Left lobe of liver (tissue), 2 donors: Measurements from ENCODE around the gene NR4A1. TPM values are rescaled to one million over a fixed set of nuclear protein-coding genes. Genes with fewer than 3 reads are reported as not detected.

Experiments used
- ATAC-seq: fragments of 200-7000 bp; cut with Tn5 transposase; one replicate; pipeline ENCODE4 v1.9.1; 2020; ENCODE audit warnings: mild to moderate bottlenecking, moderate library complexity
- DNase-seq: peaks from one replicate; pipeline ENCODE4 v3.0.0-alpha.2; 2020; ENCODE audit warnings: low spot score
- total RNA-seq: library from RNA; stranded (reverse); gene quantifications from one replicate; pipeline ENCODE4 v1.2.1, GENCODE V29; 2021
- donor health status: DM: no; HTN: no; CAD: no; lungs with moderate emphysema.
- donor health status: DM: no; HTN: yes; CAD: no.

Gene NR4A1
- 5.4 TPM for total RNA-seq

DNA sequence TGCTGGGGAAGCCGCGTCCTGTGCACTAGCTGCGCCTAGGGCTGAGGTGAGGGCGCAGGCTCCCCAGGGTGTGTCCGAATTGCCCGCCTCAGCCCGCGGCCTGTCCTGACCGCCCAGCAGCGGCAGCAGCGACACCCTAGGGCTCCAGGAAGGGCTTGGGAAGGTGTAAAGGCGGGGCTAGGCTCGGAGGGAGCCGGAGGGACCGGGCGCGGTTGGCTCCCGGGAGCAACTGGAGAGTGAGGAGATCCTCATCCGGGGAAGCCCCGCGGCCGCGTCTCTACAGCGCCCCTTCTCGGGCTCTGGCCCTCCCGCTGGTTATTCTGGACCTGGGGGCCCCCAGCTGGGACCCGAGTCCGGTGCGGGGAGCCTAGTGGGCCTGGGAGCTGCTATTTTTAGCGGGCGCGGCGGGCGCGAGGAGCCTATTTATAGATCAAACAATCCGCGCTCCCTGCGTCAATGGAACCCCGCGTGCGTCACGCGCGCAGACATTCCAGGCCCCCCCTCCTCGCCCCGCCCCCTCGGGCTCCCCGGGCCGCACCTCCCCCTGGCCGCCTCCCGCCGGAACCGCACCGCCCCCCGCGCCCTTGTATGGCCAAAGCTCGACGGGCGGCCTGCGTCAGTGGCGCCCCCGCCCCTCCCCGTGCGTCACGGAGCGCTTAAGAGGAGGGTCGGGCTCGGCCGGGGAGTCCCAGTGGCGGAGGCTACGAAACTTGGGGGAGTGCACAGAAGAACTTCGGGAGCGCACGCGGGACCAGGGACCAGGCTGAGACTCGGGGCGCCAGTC, at the start of gene NR4A1:
TSS of gene NR4A1 (plus strand) at position 685 of the 784 bp plus-strand sequence. CDS start 2,887 bp downstream, outside the sequence.
- DNase-seq, result peak; percentile 92
- peak; percentile 81 for ATAC-seq

GRCh38 chr12:52003016-52003550, 48.2 kb upstream of the NR4A1 start:
- ATAC-seq (no peak), DNase-seq (no peak)

DNA sequence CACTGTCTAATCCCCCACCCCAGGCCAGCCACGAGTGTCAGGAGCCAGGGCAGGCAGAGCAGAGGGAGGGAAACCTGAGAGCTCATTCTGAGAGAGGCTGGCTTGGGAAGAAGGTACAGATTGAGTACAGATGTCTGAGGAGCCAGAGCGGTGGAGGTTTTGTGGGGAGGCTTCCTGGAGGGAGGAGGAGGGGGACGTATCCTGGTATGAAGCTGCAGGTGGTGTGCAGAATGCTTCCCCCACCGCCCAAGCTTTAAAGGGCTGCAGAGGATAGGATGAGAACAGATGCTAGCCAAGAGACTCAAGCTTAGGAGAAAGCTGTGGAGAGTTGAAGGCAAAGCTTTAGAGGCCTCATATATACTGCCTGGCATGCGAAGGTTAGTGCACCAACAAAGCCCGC, 47.7 kb upstream of the NR4A1 start:
- DNase-seq (no peak), ATAC-seq (no peak)

DNA sequence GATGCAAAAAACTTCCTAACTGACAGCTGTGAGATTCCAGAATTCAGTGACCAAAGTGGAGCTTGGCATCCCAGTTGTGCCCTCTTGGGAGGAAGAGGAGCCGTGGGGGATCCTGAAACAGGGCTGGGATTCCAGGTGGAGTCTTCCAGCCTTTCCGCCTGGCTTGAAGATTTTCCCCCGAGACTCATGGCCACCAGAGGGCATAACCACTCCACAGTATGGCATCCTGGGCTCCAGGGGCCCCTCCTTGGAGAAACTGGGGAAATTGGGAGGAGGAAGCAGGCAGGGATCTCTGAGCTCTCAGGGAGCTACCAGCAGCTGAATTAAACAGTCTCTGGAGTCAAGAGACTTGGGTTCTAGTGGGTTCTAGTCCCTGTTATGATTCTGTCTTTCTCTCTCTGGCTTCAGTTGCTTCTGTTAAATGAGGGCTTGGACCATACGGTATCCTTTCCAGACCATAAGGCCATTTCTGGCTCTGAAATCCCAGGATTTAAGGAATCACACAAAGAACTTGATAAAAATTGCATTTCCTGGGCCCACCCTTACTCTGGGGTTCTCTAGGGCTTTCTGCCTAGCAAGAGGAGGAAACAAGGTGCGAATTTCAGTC, 47.1 kb upstream of the NR4A1 start:
- ATAC-seq (peak; percentile 57), DNase-seq (no peak)

DNA sequence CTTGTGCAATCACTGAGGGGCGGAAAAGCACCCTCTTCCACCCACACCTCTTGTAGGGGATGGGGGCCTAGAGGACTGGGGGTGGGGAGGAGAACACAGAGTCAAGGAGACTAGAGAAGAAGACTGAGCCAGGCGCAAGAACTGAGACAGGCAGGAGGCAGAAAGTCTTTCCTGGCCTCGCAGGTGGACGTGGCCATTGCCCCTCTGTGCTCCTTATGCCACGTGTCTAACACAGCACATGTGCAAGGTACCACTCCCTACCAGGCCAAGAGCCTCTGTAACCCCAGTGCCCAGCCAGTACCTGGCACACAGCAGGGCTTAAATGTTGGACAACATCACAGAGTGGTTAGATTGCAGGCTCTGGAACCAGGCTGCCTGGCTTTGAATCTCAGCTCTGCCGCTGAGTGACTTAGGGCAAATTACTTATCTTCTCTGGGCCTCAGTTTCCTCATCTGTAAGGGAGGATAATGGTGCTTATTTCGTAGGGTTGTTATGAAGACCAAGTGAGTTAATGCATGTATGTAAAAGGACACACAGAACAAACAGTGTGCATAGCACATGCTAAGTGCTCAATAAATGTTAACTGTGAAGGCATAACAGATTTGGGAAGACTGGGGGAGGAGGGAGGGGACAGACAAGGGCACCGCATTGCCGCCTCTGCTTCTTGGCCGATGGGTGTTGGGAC, 45.9 kb upstream of the NR4A1 start:
- no peak for ATAC-seq
- no peak for DNase-seq

DNA sequence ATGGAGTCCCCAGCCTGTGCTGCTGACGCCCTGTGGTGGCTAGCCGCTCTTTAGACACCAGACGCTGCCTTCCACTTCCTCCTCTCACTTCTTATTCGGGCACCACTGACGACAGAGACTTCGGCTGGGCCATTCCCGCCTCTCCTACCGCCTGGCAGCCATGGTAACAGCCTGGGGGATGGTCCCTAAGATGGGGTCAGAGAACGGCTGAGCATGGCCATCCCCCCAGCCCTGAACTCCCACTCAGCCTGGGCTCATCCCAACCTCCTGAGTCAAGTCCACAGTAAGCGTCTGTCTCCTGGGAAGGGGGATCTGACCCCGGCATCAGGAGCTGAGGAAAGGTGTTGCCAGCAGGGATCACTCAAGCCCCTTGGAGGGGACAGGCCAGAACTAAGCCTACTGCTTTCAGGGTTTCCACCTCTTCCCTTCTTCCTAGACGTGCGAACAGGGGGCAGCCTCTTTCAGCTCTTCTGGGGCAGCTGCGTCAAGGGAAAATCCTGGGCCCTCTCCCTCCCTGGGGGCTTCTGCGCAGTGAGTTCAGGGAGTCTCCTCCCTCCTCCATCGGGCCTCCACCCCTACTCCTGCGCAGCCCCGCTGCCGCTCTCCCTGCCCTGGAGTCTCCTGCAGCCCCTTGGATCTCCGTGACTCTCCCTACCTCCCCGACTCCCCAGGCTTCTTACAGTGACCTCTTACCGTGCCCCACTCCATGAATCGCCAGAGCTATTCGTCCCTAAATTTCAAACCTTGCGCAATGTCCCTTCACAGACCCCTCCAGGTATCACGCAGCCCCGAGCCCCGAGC, 45.1 kb upstream of the NR4A1 start:
- DNase-seq (no peak), ATAC-seq (peak; percentile 21)

- DNase-seq (peak; percentile 65), ATAC-seq (peak; percentile 56)
Measured at GRCh38 chr12:52006726-52007157, 44.5 kb upstream of the NR4A1 start, which contains the start of gene TAMALIN. TAMALIN (plus strand) TSS chr12:52006946; CDS start chr12:52007020, 74 bp downstream.

- no peak for DNase-seq
- peak; percentile 3 for ATAC-seq
Measured at GRCh38 chr12:52007158-52007921, 43.9 kb upstream of the NR4A1 start.

- DNase-seq (no peak), ATAC-seq (no peak)
Measured at GRCh38 chr12:52007982-52008510, 43.2 kb upstream of the NR4A1 start.

DNA sequence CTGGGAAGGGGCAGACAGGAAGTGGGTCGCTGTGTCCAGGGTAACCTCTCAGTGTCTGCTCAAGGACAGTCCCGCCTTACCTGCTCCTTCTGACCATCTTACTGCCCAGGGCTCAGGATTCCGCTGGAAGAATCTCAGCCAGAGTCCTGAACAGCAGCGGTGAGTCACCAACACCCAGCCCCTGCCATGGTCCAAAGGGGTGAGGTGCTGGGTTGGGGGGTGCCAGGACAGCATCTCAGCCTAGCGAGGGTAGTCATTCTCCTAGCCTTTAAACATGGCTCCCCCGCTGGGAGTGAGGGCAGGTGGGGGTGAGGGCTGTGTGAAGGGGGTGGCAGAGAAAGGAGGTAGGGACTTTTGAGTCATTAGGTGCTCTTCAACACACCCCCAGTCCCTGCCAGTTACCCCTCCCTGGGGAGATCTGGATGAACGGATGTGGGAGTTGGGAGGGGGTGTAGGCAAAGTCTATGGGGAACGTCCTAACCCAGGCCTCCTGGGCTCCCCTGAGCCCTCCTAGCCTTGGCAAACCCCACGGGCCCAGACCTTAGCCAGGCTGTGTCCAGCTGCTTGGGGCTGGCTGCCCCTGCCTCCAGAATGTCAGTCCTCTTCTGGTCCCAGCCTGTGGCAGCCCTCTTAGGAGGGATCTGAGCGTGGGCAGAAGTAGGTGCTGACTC, 42.0 kb upstream of the NR4A1 start:
- DNase-seq (no peak), ATAC-seq (no peak)

DNA sequence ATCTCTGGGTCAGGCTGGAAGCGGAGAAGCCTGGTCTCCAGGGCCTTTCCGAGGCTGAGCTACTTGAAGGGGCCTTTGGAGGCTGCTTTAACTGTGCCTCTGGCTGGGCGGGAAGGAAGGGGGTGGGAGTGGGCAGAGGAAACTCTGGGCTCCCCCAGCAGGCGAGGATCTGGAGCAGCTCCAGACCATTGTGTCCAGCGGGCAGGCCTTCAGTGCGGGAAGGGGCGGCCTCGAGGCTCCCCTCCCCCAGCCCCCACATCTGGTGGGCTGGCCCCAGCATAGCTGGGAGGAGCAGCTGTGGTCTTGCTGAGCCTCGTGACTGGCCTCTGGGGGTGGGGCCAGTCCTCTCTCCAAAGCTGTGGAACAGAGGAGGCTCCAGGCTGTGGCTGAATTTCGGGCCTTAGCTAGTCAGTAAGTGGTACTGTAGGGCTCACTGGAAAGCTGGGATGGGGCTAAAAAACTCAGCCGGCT, 41.1 kb upstream of the NR4A1 start:
- peak; percentile 59 for DNase-seq
- peak; percentile 54 for ATAC-seq

GRCh38 chr12:52010692-52011601, 40.3 kb upstream of the NR4A1 start:
- DNase-seq (no peak), ATAC-seq (peak; percentile 31)

DNA sequence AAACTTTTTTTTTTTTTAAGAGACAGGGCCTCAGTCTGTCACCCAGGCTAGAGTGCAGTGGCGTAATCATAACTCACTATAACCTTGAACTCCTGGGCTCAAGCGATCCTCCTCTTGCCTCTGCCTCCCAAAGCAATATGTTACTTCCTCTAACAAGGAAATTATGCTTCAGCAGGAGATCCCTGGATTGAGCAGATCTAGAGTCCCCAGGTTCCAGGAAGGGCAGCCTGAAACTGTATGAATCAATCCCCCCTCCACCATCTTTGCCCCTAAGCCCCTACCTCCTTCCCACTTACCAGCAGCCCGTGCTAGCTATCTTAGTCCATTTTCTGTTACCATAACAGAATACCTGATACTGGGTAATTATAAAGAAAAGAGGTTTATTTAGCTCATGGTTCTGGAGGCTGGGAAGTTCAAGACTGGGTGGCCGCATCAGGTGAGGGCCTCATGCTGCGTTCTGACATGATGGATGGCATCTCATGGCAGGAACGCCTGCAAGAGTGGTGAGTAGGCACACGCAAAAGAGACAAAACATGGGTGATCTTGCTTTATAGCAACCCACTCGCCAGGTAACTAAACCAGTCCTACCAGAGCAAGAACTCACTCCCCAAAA, 39.5 kb upstream of the NR4A1 start:
- DNase-seq, result no peak

GRCh38 chr12:52013626-52014310, 37.5 kb upstream of the NR4A1 start:
- ATAC-seq (no peak), DNase-seq (no peak)

More for the DNA sequence above, 39.5 kb upstream of the NR4A1 start:
- ATAC-seq, result no peak

DNA sequence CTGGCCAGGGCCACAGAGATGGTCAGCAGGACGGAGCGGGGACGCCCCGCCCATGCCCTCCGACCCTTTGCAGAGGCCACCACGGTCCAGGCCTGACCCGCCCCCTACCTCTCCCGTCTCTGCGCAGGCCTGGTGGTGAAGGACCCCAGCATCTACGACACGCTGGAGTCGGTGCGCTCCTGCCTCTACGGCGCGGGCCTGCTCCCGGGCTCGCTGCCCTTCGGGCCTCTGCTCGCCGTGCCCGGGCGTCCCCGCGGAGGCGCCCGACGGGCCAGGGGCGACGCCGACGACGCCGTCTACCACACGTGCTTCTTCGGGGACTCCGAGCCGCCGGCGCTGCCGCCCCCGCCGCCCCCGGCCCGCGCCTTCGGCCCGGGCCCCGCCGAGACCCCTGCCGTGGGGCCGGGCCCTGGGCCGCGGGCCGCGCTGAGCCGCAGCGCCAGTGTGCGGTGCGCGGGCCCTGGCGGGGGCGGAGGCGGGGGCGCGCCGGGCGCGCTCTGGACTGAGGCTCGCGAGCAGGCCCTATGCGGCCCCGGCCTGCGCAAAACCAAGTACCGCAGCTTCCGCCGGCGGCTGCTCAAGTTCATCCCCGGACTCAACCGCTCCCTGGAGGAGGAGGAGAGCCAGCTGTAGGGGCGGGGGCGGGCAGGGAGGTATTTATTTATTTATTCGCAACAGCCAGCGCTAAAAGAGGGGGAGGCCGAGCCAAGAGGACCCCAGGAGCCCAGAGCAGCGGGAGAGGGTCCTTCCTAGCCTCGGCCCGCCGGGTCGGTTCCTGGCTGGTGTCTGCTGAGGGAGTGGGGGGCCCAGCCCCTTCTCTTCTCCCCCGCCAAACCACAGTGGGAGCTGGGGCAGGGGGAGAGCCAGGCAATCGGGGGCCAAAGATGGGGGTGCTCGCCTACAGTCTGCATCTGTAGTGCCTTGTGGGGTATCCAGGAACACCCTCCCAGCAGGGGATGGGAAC, 36.4 kb upstream of the NR4A1 start:
- ATAC-seq (no peak), DNase-seq (no peak)
